CD14-positive monocyte (primary cell): ENCODE results near the gene GPC6. TPM values are rescaled to one million over a fixed set of nuclear protein-coding genes. Genes with fewer than 3 reads are reported as not detected.

Experiments
- DNase-seq, 3 donors: peaks; one replicate each; pipeline ENCODE4 v3.0.0-alpha.2; 2011 to 2022
- H2AFZ ChIP-seq: 2 replicates; pipeline ENCODE4 v1.6.0; 2012; ENCODE audit warnings: mild to moderate bottlenecking, low read depth, low read length, inconsistent platforms; ENCODE audit not compliant: insufficient read depth, poor library complexity, severe bottlenecking
- H3K27ac ChIP-seq, 2 donors: 1 replicate in 1 of 2; 2 replicates in 1 of 2; pipeline ENCODE4 v1.5.1; 2012 to 2013; ENCODE audit warnings: low read length in 2 of 2, control low read depth in 1 of 2, inconsistent platforms in 1 of 2, low read depth in 1 of 2, mild to moderate bottlenecking in 1 of 2
- H3K27me3 ChIP-seq, 2 donors: one replicate each; pipeline versions ENCODE4 v1.6.0 to v1.6.1; 2011 to 2013; ENCODE audit warnings: low read length in 2 of 2; ENCODE audit not compliant: control insufficient read depth in 2 of 2, insufficient read depth in 2 of 2
- H3K36me3 ChIP-seq, 2 donors: replicated peaks in 1 of 2; 1 replicate in 1 of 2; 2 replicates in 1 of 2; pipeline versions ENCODE4 v1.5.1 to v1.6.1; 2012 to 2013; ENCODE audit warnings: low read length in 2 of 2, control low read depth in 1 of 2, inconsistent platforms in 1 of 2, mild to moderate bottlenecking in 1 of 2; ENCODE audit not compliant: insufficient read depth in 2 of 2, control insufficient read depth in 1 of 2
- H3K4me1 ChIP-seq, 2 donors: 1 replicate in 1 of 2; 2 replicates in 1 of 2; pipeline versions ENCODE4 v1.5.1 to v1.6.1; 2012 to 2013; ENCODE audit warnings: low read length in 2 of 2, control low read depth in 1 of 2, inconsistent platforms in 1 of 2, mild to moderate bottlenecking in 1 of 2, moderate library complexity in 1 of 2; ENCODE audit not compliant: insufficient read depth in 2 of 2, control insufficient read depth in 1 of 2
- H3K4me2 ChIP-seq: replicated peaks from 2 replicates; pipeline ENCODE3; 2012; ENCODE audit warnings: low read length, moderate library complexity, mild to moderate bottlenecking; ENCODE audit not compliant: poor library complexity, severe bottlenecking; ENCODE audit errors: extremely low read depth
- H3K4me3 ChIP-seq, 3 experiments: fragments of 200-600 bp in 1 of 3; sonication (generic) in 1 of 3; replicated peaks in 1 of 3; 1 replicate in 2 of 3; 2 replicates in 1 of 3; pipeline ENCODE4 v1.5.1; 2011 to 2013; ENCODE audit warnings: low read length in 3 of 3, mild to moderate bottlenecking in 3 of 3, control low read depth in 2 of 3, low read depth in 2 of 3, inconsistent platforms in 1 of 3, moderate library complexity in 1 of 3
- H3K79me2 ChIP-seq: 2 replicates; pipeline ENCODE4 v1.6.0; 2012; ENCODE audit warnings: mild to moderate bottlenecking, control low read depth, inconsistent platforms, low read length, moderate library complexity; ENCODE audit not compliant: insufficient read depth
- H3K9ac ChIP-seq: 2 replicates; pipeline ENCODE4 v1.6.0; 2017; ENCODE audit warnings: low read length, mild to moderate bottlenecking; ENCODE audit not compliant: insufficient read depth, poor library complexity, severe bottlenecking
- H3K9me3 ChIP-seq, 2 donors: replicated peaks in 1 of 2; 1 replicate in 1 of 2; 2 replicates in 1 of 2; pipeline versions ENCODE4 v1.5.1 to v1.6.1; 2012 to 2013; ENCODE audit warnings: low read length in 2 of 2, control low read depth in 1 of 2; ENCODE audit not compliant: control insufficient read depth in 1 of 2, insufficient read depth in 1 of 2
- H4K20me1 ChIP-seq: 2 replicates; pipeline ENCODE4 v1.6.0; 2012; ENCODE audit warnings: mild to moderate bottlenecking, low read length, control low read depth, moderate library complexity; ENCODE audit not compliant: insufficient read depth
- H3K27ac Mint-ChIP-seq, 7 donors: one replicate each; pipeline ENCODE4 v1.8.0; 2020; ENCODE audit warnings: mild to moderate bottlenecking in 7 of 7, mixed read lengths in 7 of 7, moderate library complexity in 6 of 7, inconsistent platforms in 2 of 7
- H3K27me3 Mint-ChIP-seq, 3 donors: one replicate each; pipeline ENCODE4 v1.8.0; 2021 to 2022; ENCODE audit warnings: low read depth in 3 of 3, mild to moderate bottlenecking in 3 of 3, mixed read lengths in 3 of 3, moderate library complexity in 3 of 3, inconsistent platforms in 1 of 3
- H3K36me3 Mint-ChIP-seq, 2 donors: one replicate each; pipeline ENCODE4 v1.8.0; 2020; ENCODE audit warnings: mixed read lengths in 2 of 2, inconsistent platforms in 1 of 2, mild to moderate bottlenecking in 1 of 2
- H3K4me1 Mint-ChIP-seq: one replicate; pipeline ENCODE4 v1.8.0; 2020; ENCODE audit warnings: mild to moderate bottlenecking, mixed read lengths
- H3K4me3 Mint-ChIP-seq, 2 donors: one replicate each; pipeline ENCODE4 v1.8.0; 2020; ENCODE audit warnings: mild to moderate bottlenecking in 2 of 2, mixed read lengths in 2 of 2, moderate library complexity in 1 of 2
- H3K9me3 Mint-ChIP-seq, 7 donors: one replicate each; pipeline ENCODE4 v1.8.0; 2020 to 2022; ENCODE audit warnings: mixed read lengths in 7 of 7, mild to moderate bottlenecking in 6 of 7, moderate library complexity in 6 of 7, inconsistent platforms in 2 of 7
- CTCF ChIP-seq: fragments of 200-600 bp; IDR thresholded peaks from one replicate; pipeline ENCODE4 v1.8.0; 2022; ENCODE audit warnings: antibody characterized with exemption, mild to moderate bottlenecking
- WGBS: methylation state at CpG from one replicate; pipeline ENCODE4 v1.1.5; 2013; ENCODE audit warnings: missing lambda C conversion rate; ENCODE audit not compliant: insufficient coverage; 5-methylcytosine and 5-hydroxymethylcytosine counted together
- intact Hi-C, 2 donors: fragments of 100-400 bp; cut with micrococcal nuclease; formaldehyde crosslinking; loops; one replicate each; pipeline versions ENCODE4 v1.15.0 to v1.15.1; 2023
- polyA plus RNA-seq, 3 donors: library from polyadenylated mRNA; depleted of rRNA in 1 of 3; unstranded in 2 of 3; stranded (reverse) in 1 of 3; fragments of 300-500 nt in 2 of 3; fragments of >200 nt in 1 of 3; fragmentation: Illumina TruSeq in 2 of 3; gene quantifications; 1 replicate in 2 of 3; 2 replicates in 1 of 3; pipeline ENCODE4 v1.2.3, GENCODE V29; 2012 to 2021

The GPC6 gene
- polyA plus RNA-seq, 3 donors: not detected

GRCh38 chr13:93289053-93289452 is 62.4 kb downstream of the GPC6 start:
- no peak for DNase-seq
- no CpG with 5 or more reads among the region's 4 CpGs for WGBS

GRCh38 chr13:93289842-93290241 is 63.2 kb downstream of the GPC6 start:
- Mint-ChIP-seq H3K4me1 (no peaks in the 10 kb centered on the region), H3K9me3 (peaks cover 0 to 3% (median 0%) of the 10 kb centered on the region in 7 donors), H3K27me3 (no peaks in the 10 kb centered on the region), H3K4me3 (no peak overlapping the region), H3K36me3 (no peaks in the 10 kb centered on the region), H3K27ac (no peak overlapping the region)
- no peak overlapping the region for H3K4me2 ChIP-seq
- H2AFZ ChIP-seq: no peak overlapping the region
- no peak overlapping the region for H3K27ac ChIP-seq
- no peaks in the 10 kb centered on the region for H3K9me3 ChIP-seq
- intact Hi-C loops: no loop called here
- WGBS: 86% methylated on average over 1 of the region's 1 CpG
- no peaks in the 10 kb centered on the region for H3K36me3 ChIP-seq
- no peak for TF ChIP-seq CTCF
- H3K4me3 ChIP-seq: no peak overlapping the region
- no peaks in the 10 kb centered on the region for H4K20me1 ChIP-seq
- no peaks in the 10 kb centered on the region for H3K4me1 ChIP-seq
- no peak for DNase-seq
- no peaks in the 10 kb centered on the region for H3K79me2 ChIP-seq
- no peak overlapping the region for H3K9ac ChIP-seq
- H3K27me3 ChIP-seq: no peaks in the 10 kb centered on the region

More at GRCh38 chr13:93289053-93289452, 62.4 kb downstream of the GPC6 start:
- intact Hi-C loops: no loop called here
- H3K4me1 ChIP-seq: no peaks in the 10 kb centered on the region
- H3K9ac ChIP-seq: no peak overlapping the region
- H3K27ac ChIP-seq: no peak overlapping the region
- H3K4me3 Mint-ChIP-seq: no peak overlapping the region
- no peaks in the 10 kb centered on the region for H4K20me1 ChIP-seq
- H3K9me3 ChIP-seq: no peaks in the 10 kb centered on the region
- no peaks in the 10 kb centered on the region for H3K4me1 Mint-ChIP-seq
- H3K27me3 ChIP-seq: no peaks in the 10 kb centered on the region
- no peak overlapping the region for H3K4me2 ChIP-seq
- no peaks in the 10 kb centered on the region for H3K79me2 ChIP-seq
- H3K27me3 Mint-ChIP-seq: no peaks in the 10 kb centered on the region
- no peak overlapping the region for H3K4me3 ChIP-seq
- no peak overlapping the region for H2AFZ ChIP-seq
- H3K36me3 ChIP-seq: no peaks in the 10 kb centered on the region
- no peak overlapping the region for H3K27ac Mint-ChIP-seq
- no peaks in the 10 kb centered on the region for H3K36me3 Mint-ChIP-seq
- TF ChIP-seq CTCF: no peak
- no peaks in the 10 kb centered on the region for H3K9me3 Mint-ChIP-seq
